ENCODE results near the gene PSAP.

DNA sequence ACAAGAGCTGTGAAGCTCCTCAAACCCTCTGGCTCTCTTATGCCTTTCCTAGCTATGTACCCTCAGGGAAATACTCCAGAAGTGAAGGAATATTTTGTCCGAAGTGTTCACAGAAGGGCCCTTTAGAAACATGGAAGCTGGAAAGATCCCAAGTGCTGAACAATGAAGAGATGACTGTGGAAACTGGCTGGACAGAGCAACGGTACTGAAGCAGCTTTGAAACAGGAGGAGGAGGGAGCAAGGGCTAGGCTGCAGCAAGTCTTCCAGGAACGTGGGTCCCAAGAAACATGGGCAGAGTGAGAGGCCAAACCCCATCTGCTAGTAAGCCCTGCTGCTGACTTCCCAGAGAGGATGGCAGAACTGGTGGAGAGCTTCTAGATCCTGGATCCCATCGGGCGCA is 3.0 kb upstream of the PSAP start:
- TF ChIP-seq, protein P1, sequence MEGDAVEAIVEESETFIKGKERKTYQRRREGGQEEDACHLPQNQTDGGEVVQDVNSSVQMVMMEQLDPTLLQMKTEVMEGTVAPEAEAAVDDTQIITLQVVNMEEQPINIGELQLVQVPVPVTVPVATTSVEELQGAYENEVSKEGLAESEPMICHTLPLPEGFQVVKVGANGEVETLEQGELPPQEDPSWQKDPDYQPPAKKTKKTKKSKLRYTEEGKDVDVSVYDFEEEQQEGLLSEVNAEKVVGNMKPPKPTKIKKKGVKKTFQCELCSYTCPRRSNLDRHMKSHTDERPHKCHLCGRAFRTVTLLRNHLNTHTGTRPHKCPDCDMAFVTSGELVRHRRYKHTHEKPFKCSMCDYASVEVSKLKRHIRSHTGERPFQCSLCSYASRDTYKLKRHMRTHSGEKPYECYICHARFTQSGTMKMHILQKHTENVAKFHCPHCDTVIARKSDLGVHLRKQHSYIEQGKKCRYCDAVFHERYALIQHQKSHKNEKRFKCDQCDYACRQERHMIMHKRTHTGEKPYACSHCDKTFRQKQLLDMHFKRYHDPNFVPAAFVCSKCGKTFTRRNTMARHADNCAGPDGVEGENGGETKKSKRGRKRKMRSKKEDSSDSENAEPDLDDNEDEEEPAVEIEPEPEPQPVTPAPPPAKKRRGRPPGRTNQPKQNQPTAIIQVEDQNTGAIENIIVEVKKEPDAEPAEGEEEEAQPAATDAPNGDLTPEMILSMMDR (IDR thresholded peaks at IDR 0.05; ENCODE audit: poor library complexity): no peak
- TF ChIP-seq EZH2phosphoT487 (IDR thresholded peaks at IDR 0.05; ENCODE audit: low read depth, severe bottlenecking, unreplicated experiment): no peak
- TF ChIP-seq EZH2 (IDR thresholded peaks at IDR 0.05; ENCODE audit: borderline replicate concordance): no peak

All from hepatocyte (in vitro differentiated cells).